SK-N-SH (cell line): ENCODE results near the gene PLCB1. TPM values are rescaled to one million over a fixed set of nuclear protein-coding genes. Genes with fewer than 3 reads are reported as not detected.

Experiments used
- CTCF ChIA-PET: fragments of 300-600, 350-600 bp; formaldehyde crosslinking; extraction: SDS; loops from one replicate; lab custom pipeline; 2021; lab: Yijun Ruan, JAX
- POLR2A ChIA-PET: fragments of 350-600 bp; sonication (Branson Sonifier 250); formaldehyde crosslinking; extraction: SDS; loops from one replicate; lab custom pipeline; 2020; ENCODE audit warnings: antibody characterized with exemption, inconsistent platforms; lab: Yijun Ruan, JAX
- DNase-seq: peaks from one replicate; pipeline ENCODE4 v3.0.0; 2012
- H2AFZ ChIP-seq: fragments of 200-600 bp; sonication (generic); 2 replicates; pipeline ENCODE4 v1.8.1; 2016; ENCODE audit warnings: antibody characterized with exemption, mild to moderate bottlenecking, low read depth
- H3F3A ChIP-seq: fragments of 200-600 bp; sonication (generic); replicated peaks from 2 replicates; pipeline ENCODE3; 2016; ENCODE audit warnings: antibody characterized with exemption, mild to moderate bottlenecking; ENCODE audit not compliant: insufficient read depth
- H3K27ac ChIP-seq, 2 experiments: fragments of 200-500 bp in 1 of 2; fragments of 200-600 bp in 1 of 2; sonication (Bioruptor generic) in 1 of 2; sonication (generic), shearing (Covaris generic) in 1 of 2; 2 replicates each; pipeline versions ENCODE4 v1.5.1 to v1.6.1; 2014 to 2016; ENCODE audit warnings: low read depth in 2 of 2, inconsistent platforms in 1 of 2, low read length in 1 of 2, mild to moderate bottlenecking in 1 of 2, mixed read lengths in 1 of 2
- H3K27me3 ChIP-seq: fragments of 200-600 bp; sonication (generic), shearing (Covaris generic); 2 replicates; pipeline ENCODE4 v1.6.1; 2016; ENCODE audit warnings: mixed run types; ENCODE audit not compliant: insufficient read depth
- H3K36me3 ChIP-seq, 2 experiments: fragments of 200-500 bp in 1 of 2; fragments of 200-600 bp in 1 of 2; sonication (Bioruptor generic) in 1 of 2; sonication (generic) in 1 of 2; replicated peaks in 1 of 2; 2 replicates each; pipeline versions ENCODE3 to v1.5.1; 2014 to 2016; ENCODE audit warnings: low read length in 1 of 2, mild to moderate bottlenecking in 1 of 2; ENCODE audit not compliant: insufficient read depth in 2 of 2, control insufficient read depth in 1 of 2
- H3K4me1 ChIP-seq, 2 experiments: fragments of 200-500 bp in 1 of 2; fragments of 200-600 bp in 1 of 2; sonication (Bioruptor generic) in 1 of 2; sonication (generic), shearing (Covaris generic) in 1 of 2; 2 replicates each; pipeline versions ENCODE4 v1.5.1 to v1.6.1; 2014 to 2016; ENCODE audit warnings: low read depth in 1 of 2, low read length in 1 of 2, mixed run types in 1 of 2; ENCODE audit not compliant: insufficient read depth in 2 of 2, control insufficient read depth in 1 of 2
- H3K4me2 ChIP-seq: fragments of 200-600 bp; sonication (generic), shearing (Covaris generic); 2 replicates; pipeline ENCODE4 v1.6.1; 2017; ENCODE audit warnings: mixed run types
- H3K4me3 ChIP-seq, 2 experiments: fragments of 200-500 bp in 1 of 2; fragments of 200-600 bp in 1 of 2; sonication (Bioruptor generic) in 1 of 2; sonication (generic), shearing (Covaris generic) in 1 of 2; 2 replicates each; pipeline versions ENCODE4 v1.5.1 to v1.8.1; 2014 to 2016; ENCODE audit warnings: low read depth in 2 of 2, inconsistent platforms in 1 of 2, low read length in 1 of 2, mild to moderate bottlenecking in 1 of 2, mixed read lengths in 1 of 2, moderate library complexity in 1 of 2
- H3K79me2 ChIP-seq: fragments of 200-600 bp; sonication (generic); 2 replicates; pipeline ENCODE4 v1.8.1; 2017; ENCODE audit warnings: mild to moderate bottlenecking; ENCODE audit not compliant: insufficient read depth
- H3K9ac ChIP-seq: fragments of 200-600 bp; sonication (generic); 2 replicates; pipeline ENCODE4 v1.6.1; 2017; ENCODE audit warnings: mixed run types
- H3K9me2 ChIP-seq: fragments of 200-600 bp; sonication (generic); 2 replicates; pipeline ENCODE4 v1.6.1; 2017; ENCODE audit warnings: mixed run types
- H3K9me3 ChIP-seq: fragments of 200-600 bp; sonication (generic); 2 replicates; pipeline ENCODE4 v1.6.1; 2017; ENCODE audit warnings: mixed run types, mild to moderate bottlenecking, moderate library complexity
- H4K20me1 ChIP-seq: fragments of 200-600 bp; sonication (generic); 2 replicates; pipeline ENCODE4 v1.6.1; 2017; ENCODE audit warnings: mild to moderate bottlenecking, mixed run types; ENCODE audit not compliant: insufficient read depth
- EZH2phosphoT487 ChIP-seq: fragments of 200-600 bp; sonication (generic); IDR thresholded peaks from 2 replicates; pipeline ENCODE4 v1.6.1; 2017; ENCODE audit warnings: low read depth, mixed run types, mild to moderate bottlenecking, antibody characterized with exemption, moderate library complexity, borderline replicate concordance
- FOSL2 ChIP-seq: IDR thresholded peaks from 2 replicates; pipeline ENCODE4 v1.4.0; 2012; ENCODE audit warnings: low read depth, mild to moderate bottlenecking, moderate library complexity, borderline replicate concordance
- FOXM1 ChIP-seq: IDR thresholded peaks from 2 replicates; pipeline ENCODE4 v1.4.0; 2012; ENCODE audit warnings: low read depth, mild to moderate bottlenecking
- MXI1 ChIP-seq: IDR thresholded peaks from 2 replicates; pipeline ENCODE4 v1.6.1; 2012; ENCODE audit warnings: mild to moderate bottlenecking, low read depth, low read length, improper control_type of control experiment
- POLR2AphosphoS5 ChIP-seq: IDR thresholded peaks from 2 replicates; pipeline ENCODE4 v1.6.1; 2012; ENCODE audit warnings: low read depth, low read length
- RAD21 ChIP-seq: IDR thresholded peaks from 2 replicates; pipeline ENCODE4 v1.6.1; 2012; ENCODE audit warnings: mild to moderate bottlenecking, low read length
- REST ChIP-seq: IDR thresholded peaks from 2 replicates; pipeline ENCODE4 v1.6.1; 2012; ENCODE audit warnings: mild to moderate bottlenecking, low read depth, low read length, moderate library complexity
- RXRA ChIP-seq: IDR thresholded peaks from 2 replicates; pipeline ENCODE4 v1.4.0; 2012; ENCODE audit warnings: low read depth, mild to moderate bottlenecking, borderline replicate concordance
- SIN3A ChIP-seq: IDR thresholded peaks from 2 replicates; pipeline ENCODE4 v1.6.1; 2012; ENCODE audit warnings: low read depth, mild to moderate bottlenecking, low read length, moderate library complexity, borderline replicate concordance
- SMC3 ChIP-seq: IDR thresholded peaks from 2 replicates; pipeline ENCODE4 v1.6.1; 2012; ENCODE audit warnings: low read depth, low read length, improper control_type of control experiment
- TAF1 ChIP-seq: IDR thresholded peaks from 2 replicates; pipeline ENCODE4 v1.6.1; 2012; ENCODE audit warnings: low read depth, mild to moderate bottlenecking, low read length, moderate library complexity, borderline replicate concordance
- TEAD4 ChIP-seq: IDR thresholded peaks from 2 replicates; pipeline ENCODE4 v1.4.0; 2012; ENCODE audit warnings: mild to moderate bottlenecking, borderline replicate concordance; ENCODE audit not compliant: insufficient read depth
- WGBS: methylation state at CpG from one replicate; pipeline ENCODE4 v1.1.6; 2017; ENCODE audit warnings: low lambda C conversion rate; 5-methylcytosine and 5-hydroxymethylcytosine counted together
- polyA plus RNA-seq, 3 experiments: library from polyadenylated mRNA; depleted of rRNA; stranded (reverse); fragments of >200 nt; gene quantifications; 2 replicates each; pipeline ENCODE4 v1.2.3, GENCODE V29; 2012
- TF ChIP-seq, protein P1 (sequence below): IDR thresholded peaks from 2 replicates; pipeline ENCODE4; 2012

The PLCB1 gene
- polyA plus RNA-seq, 1 of the 3 experiments (the other 2 are of a cell fraction) = 10.5 TPM

DNA sequence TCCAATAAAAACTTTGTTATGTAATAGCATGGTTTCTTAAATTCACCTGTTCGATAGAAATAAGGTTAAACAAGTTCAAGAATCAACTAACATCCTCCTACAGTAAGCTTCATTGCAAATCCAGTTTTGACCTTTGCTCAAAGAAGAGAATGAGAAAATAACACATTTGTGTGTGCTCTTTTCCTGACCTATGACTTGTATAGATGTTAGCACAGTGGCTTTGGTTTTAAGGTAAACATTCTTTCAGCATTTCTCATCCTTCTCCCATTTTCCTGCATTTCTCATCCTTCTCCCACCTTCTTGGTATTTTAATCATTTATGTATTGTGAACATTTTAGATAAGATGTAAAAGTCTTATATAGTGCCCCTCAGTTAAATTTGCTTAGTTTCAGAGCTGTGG, 73.9 kb downstream of the PLCB1 start:
- Histone ChIP-seq H3K27ac (no peak overlapping the region), H3K4me2 (no peak overlapping the region), H3K27me3 (no peaks in the 10 kb centered on the region), H2AFZ (no peak overlapping the region), H3K4me1 (no peaks in the 10 kb centered on the region; a peak in 2 of 4 replicates), H3K79me2 (peaks cover 20% of the 10 kb centered on the region), H3F3A (no peaks in the 10 kb centered on the region), H3K9me2 (no peaks in the 10 kb centered on the region), H3K9ac (no peak overlapping the region), H4K20me1 (no peaks in the 10 kb centered on the region), H3K9me3 (no peaks in the 10 kb centered on the region), H3K36me3 (no peaks in the 10 kb centered on the region), H3K4me3 (no peak overlapping the region)
- 75% methylated on average over 1 of the region's 1 CpG for WGBS
- POLR2A ChIA-PET = no interaction called here
- no peak for DNase-seq
- CTCF ChIA-PET = interaction anchor here (1.0 kb wide), 1 partner anchor 517 kb away, joined by 3 read pairs; no protein-coding TSS in a partner anchor
- TF ChIP-seq FOXM1 (no peak), FOSL2 (no peak), RAD21 (no peak), REST (no peak)
- TF ChIP-seq, protein P1, sequence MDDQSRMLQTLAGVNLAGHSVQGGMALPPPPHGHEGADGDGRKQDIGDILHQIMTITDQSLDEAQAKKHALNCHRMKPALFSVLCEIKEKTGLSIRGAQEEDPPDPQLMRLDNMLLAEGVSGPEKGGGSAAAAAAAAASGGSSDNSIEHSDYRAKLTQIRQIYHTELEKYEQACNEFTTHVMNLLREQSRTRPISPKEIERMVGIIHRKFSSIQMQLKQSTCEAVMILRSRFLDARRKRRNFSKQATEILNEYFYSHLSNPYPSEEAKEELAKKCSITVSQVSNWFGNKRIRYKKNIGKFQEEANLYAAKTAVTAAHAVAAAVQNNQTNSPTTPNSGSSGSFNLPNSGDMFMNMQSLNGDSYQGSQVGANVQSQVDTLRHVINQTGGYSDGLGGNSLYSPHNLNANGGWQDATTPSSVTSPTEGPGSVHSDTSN = no peak

DNA sequence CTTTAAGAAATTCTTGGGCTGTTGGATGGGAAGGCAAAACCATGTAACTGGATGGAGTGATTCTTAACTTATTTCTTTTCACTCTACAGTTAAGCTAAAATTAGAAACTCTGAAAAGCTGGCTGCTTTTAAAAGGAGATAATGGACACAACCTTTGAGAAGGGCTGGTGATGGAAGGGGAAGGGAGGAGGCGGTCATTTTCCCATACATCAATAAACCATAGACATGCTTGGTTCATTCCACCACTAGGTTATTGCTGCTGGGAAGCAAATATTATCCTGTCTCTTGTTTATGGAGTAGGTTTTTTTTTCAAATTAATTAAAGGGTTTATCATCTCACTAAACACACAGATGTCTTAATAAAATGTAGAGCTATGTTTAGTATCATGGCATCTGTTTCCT, 76.2 kb downstream of the PLCB1 start:
- POLR2A ChIA-PET = no interaction called here
- H3K9ac ChIP-seq = no peak overlapping the region
- no peak overlapping the region for H3K4me3 ChIP-seq
- no peaks in the 10 kb centered on the region for H3F3A ChIP-seq
- no peaks in the 10 kb centered on the region; a peak in 2 of 4 replicates for H3K4me1 ChIP-seq
- H3K9me2 ChIP-seq = no peaks in the 10 kb centered on the region
- no peaks in the 10 kb centered on the region for H4K20me1 ChIP-seq
- H3K36me3 ChIP-seq = peaks cover 0 to 9% of the 10 kb centered on the region in 2 experiments
- H2AFZ ChIP-seq = no peak overlapping the region
- no peaks in the 10 kb centered on the region for H3K9me3 ChIP-seq
- CTCF ChIA-PET = interaction anchor here (1.3 kb wide), 1 partner anchor 10 kb away, joined by 4 read pairs; no protein-coding TSS in a partner anchor
- peaks cover 14% of the 10 kb centered on the region for H3K79me2 ChIP-seq
- WGBS = 83% methylated on average over 1 of the region's 1 CpG
- H3K4me2 ChIP-seq = no peak overlapping the region
- TF ChIP-seq, protein P1 = no peak
- TF ChIP-seq SMC3 (no peak), EZH2phosphoT487 (no peak), SIN3A (no peak), TEAD4 (no peak), REST (no peak), POLR2AphosphoS5 (no peak), RXRA (no peak), MXI1 (no peak), TAF1 (no peak)
- no peak for DNase-seq
- no peak overlapping the region for H3K27ac ChIP-seq
- no peaks in the 10 kb centered on the region for H3K27me3 ChIP-seq
